Measurements from ENCODE around the gene CDK17. TPM values are rescaled to one million over a fixed set of nuclear protein-coding genes. Genes with fewer than 3 reads are reported as not detected.

Gene CDK17
- total and polyA plus RNA-seq, 2 of the 8 experiments (the other 6 are each of a cell fraction or from before 2014, with no cell fraction given) = 5.8 to 20.0 TPM

- ChIA-PET CTCF (ENCODE audit: partially characterized antibody) (interaction anchor here (0.6 kb wide), 1 partner anchor 102 kb away, joined by 3 read pairs; no protein-coding TSS in a partner anchor), POLR2A (ENCODE audit: partially characterized antibody) (no interaction called here)
- 94% methylated on average over 6 of the region's 6 CpGs; no CpG with 5 or more reads in 1 of the 2 experiments for WGBS, 2 experiments (ENCODE audit: extremely low coverage in 1 of 2, insufficient coverage in 1 of 2, insufficient read length in 1 of 2, insufficient replicate concordance in 2 of 2, low coverage in 1 of 2, low lambda C conversion rate in 2 of 2, missing lambda C conversion rate in 1 of 2)
- no peak overlapping the region for H4K5ac ChIP-seq (ENCODE audit: insufficient read length, low read depth, low read length)
- no peak overlapping the region for H2BK5ac ChIP-seq (ENCODE audit: low read depth, low read length)
- no peak overlapping the region for H2BK12ac ChIP-seq (ENCODE audit: low read depth, low read length)
- H4K8ac ChIP-seq (ENCODE audit: extremely low read depth, insufficient read depth, low read length) = no peak overlapping the region
- H3K27ac ChIP-seq (ENCODE audit: low read depth, low read length) = no peak overlapping the region
- H3K18ac ChIP-seq (ENCODE audit: extremely low read depth, low read length) = no peak overlapping the region
- H2AFZ ChIP-seq (ENCODE audit: low read length) = no peak overlapping the region
- no peak overlapping the region for H3K4me2 ChIP-seq (ENCODE audit: insufficient read depth in 1 of 2, low read depth in 2 of 2, low read length in 2 of 2)
- no peak overlapping the region for H2BK15ac ChIP-seq (ENCODE audit: low read length)
- H2BK120ac ChIP-seq (replicated peaks; ENCODE audit: low read depth, low read length) = no peak overlapping the region
- peaks cover 0 to 5% (median 0%) of the 10 kb centered on the region in 4 experiments; a peak in 1 of 7 replicates for H3K4me1 ChIP-seq (replicated peaks in 1 of 4; ENCODE audit: control insufficient read depth in 3 of 4, insufficient read depth in 4 of 4, low read length in 3 of 4)
- FAIRE-seq = no peak
- H4K91ac ChIP-seq (replicated peaks; ENCODE audit: insufficient read length, low read length) = no peak overlapping the region
- H3K36me3 ChIP-seq (ENCODE audit: control insufficient read depth in 2 of 4, insufficient read depth in 4 of 4, low read length in 3 of 4) = peaks cover 0 to 16% (median 0%) of the 10 kb centered on the region in 4 experiments; a peak in 2 of 8 replicates
- H2AK5ac ChIP-seq (ENCODE audit: low read depth, low read length) = no peak overlapping the region
- H3K56ac ChIP-seq (replicated peaks; ENCODE audit: insufficient read length, low read depth, low read length) = no peak overlapping the region
- H3K9me3 ChIP-seq (ENCODE audit: insufficient read depth in 2 of 2, low read depth in 1 of 2, low read length in 1 of 2) = peaks cover 3% of the 10 kb centered on the region in 2 experiments; a peak in 1 of 4 replicates
- no peak for DNase-seq (ENCODE audit: low read depth in 1 of 2, low spot score in 2 of 2)
- H3K4ac ChIP-seq (replicated peaks; ENCODE audit: insufficient read length, low read depth, low read length) = no peak overlapping the region
- no peaks in the 10 kb centered on the region for H3K23me2 ChIP-seq (ENCODE audit: low read depth, low read length)
- H3K79me2 ChIP-seq (ENCODE audit: control insufficient read depth in 1 of 2, insufficient read depth in 2 of 2, low read length in 2 of 2) = peaks cover 0 to 2% of the 10 kb centered on the region in 2 experiments; a peak in 1 of 4 replicates
- no peaks in the 10 kb centered on the region for H4K20me1 ChIP-seq (replicated peaks in 1 of 2; ENCODE audit: control insufficient read depth in 1 of 2, insufficient read depth in 2 of 2, low read length in 2 of 2)
- H3K79me1 ChIP-seq (ENCODE audit: low read depth, low read length) = no peaks in the 10 kb centered on the region
- no peak overlapping the region for H3K4me3 ChIP-seq (ENCODE audit: extremely low read depth in 1 of 4, insufficient read depth in 2 of 4, low read depth in 3 of 4, low read length in 4 of 4)
- H3K23ac ChIP-seq (ENCODE audit: insufficient read length) = no peak overlapping the region
- no peak overlapping the region for H3K9ac ChIP-seq (replicated peaks in 1 of 4; ENCODE audit: extremely low read depth in 1 of 4, low read depth in 3 of 4, low read length in 3 of 4)
- H3K14ac ChIP-seq (ENCODE audit: insufficient read length) = no peak overlapping the region
- no peak overlapping the region for H2BK20ac ChIP-seq (ENCODE audit: low read length)
- H3K27me3 ChIP-seq (replicated peaks in 1 of 4; ENCODE audit: control insufficient read depth in 3 of 4, extremely low read depth in 1 of 4, insufficient read depth in 3 of 4, low read length in 3 of 4) = no peaks in the 10 kb centered on the region
- TF ChIP-seq NRF1 (IDR thresholded peaks at IDR 0.05; ENCODE audit: low read depth, low read length) = no peak
- TF ChIP-seq SIRT6 (IDR thresholded peaks at IDR 0.05; ENCODE audit: low read length) = no peak
- TF ChIP-seq SIN3A (conservative IDR thresholded peaks at IDR 0.05 in 1 of 2, IDR thresholded peaks at IDR 0.05 in 1 of 2; ENCODE audit: low read depth in 1 of 2, low read length in 2 of 2) = no peak
- TF ChIP-seq YY1 (IDR thresholded peaks at IDR 0.05; ENCODE audit: low read depth, low read length) = no peak
- TF ChIP-seq RFX5 (IDR thresholded peaks at IDR 0.05; ENCODE audit: borderline replicate concordance, low read depth, low read length) = no peak
- TF ChIP-seq ZNF274 (IDR thresholded peaks at IDR 0.05; ENCODE audit: borderline replicate concordance, extremely low read depth, low read length) = no peak
- TF ChIP-seq, protein P1, sequence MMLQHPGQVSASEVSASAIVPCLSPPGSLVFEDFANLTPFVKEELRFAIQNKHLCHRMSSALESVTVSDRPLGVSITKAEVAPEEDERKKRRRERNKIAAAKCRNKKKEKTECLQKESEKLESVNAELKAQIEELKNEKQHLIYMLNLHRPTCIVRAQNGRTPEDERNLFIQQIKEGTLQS (IDR thresholded peaks at IDR 0.05; ENCODE audit: insufficient read depth, low read depth, low read length) = no peak
- TF ChIP-seq, protein P2, sequence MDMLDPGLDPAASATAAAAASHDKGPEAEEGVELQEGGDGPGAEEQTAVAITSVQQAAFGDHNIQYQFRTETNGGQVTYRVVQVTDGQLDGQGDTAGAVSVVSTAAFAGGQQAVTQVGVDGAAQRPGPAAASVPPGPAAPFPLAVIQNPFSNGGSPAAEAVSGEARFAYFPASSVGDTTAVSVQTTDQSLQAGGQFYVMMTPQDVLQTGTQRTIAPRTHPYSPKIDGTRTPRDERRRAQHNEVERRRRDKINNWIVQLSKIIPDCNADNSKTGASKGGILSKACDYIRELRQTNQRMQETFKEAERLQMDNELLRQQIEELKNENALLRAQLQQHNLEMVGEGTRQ (IDR thresholded peaks at IDR 0.05; ENCODE audit: low read length) = no peak
- no peak for TF ChIP-seq TEAD4 (IDR thresholded peaks at IDR 0.05; ENCODE audit: low read depth, low read length)
- no peak for TF ChIP-seq CTBP2 (IDR thresholded peaks at IDR 0.05; ENCODE audit: borderline replicate concordance, insufficient read depth, insufficient read length, low read length)
- TF ChIP-seq RAD21 (IDR thresholded peaks at IDR 0.05 in 1 of 2, conservative IDR thresholded peaks at IDR 0.05 in 1 of 2; ENCODE audit: low read depth in 2 of 2, low read length in 2 of 2) = no peak
- no peak for TF ChIP-seq CBX8 (IDR thresholded peaks at IDR 0.05; ENCODE audit: borderline replicate concordance, low read depth, low read length)
Observed at GRCh38 chr12:96321941-96322340, 78.3 kb downstream of the CDK17 start.
